Breast epithelium (tissue), 3 donors: ENCODE results near the gene COL4A4.

Experiments used
- CTCF ChIP-seq, 3 donors: fragments of 450-650 bp; IDR thresholded peaks; one replicate each; pipeline ENCODE4 v1.5.1; 2016 to 2017; ENCODE audit warnings: antibody characterized with exemption in 3 of 3, mild to moderate bottlenecking in 3 of 3, moderate library complexity in 3 of 3
- POLR2A ChIP-seq: fragments of 450-650 bp; IDR thresholded peaks from one replicate; pipeline ENCODE4 v1.6.1; 2016; ENCODE audit warnings: antibody characterized with exemption, mild to moderate bottlenecking, moderate library complexity

- TF ChIP-seq CTCF (IDR thresholded peaks at IDR 0.05): no peak
- no peak for TF ChIP-seq POLR2A
Measured at GRCh38 chr2:226969417-226970080, 194.5 kb downstream of the COL4A4 start.
